Measurements from ENCODE around the gene GNAS-AS1.

GNAS-AS1 gene

GRCh38 chr20:58841539-58842264 lies 9.0 kb downstream of the GNAS-AS1 start:
- no peak for TF ChIP-seq CTCF (IDR thresholded peaks at IDR 0.05; ENCODE audit: borderline replicate concordance, insufficient read depth, low read depth, low read length)
- H3K4me3 ChIP-seq (ENCODE audit: low read depth, low read length): no peak overlapping the region

- no peak overlapping the region for H3K4me3 ChIP-seq (ENCODE audit: low read depth, low read length)
Measured at GRCh38 chr20:58840816-58841538, 9.7 kb downstream of the GNAS-AS1 start.

GRCh38 chr20:58839991-58840747 lies 10.5 kb downstream of the GNAS-AS1 start:
- TF ChIP-seq CTCF (IDR thresholded peaks at IDR 0.05; ENCODE audit: borderline replicate concordance, insufficient read depth, low read depth, low read length): no peak
- no peak overlapping the region for H3K4me3 ChIP-seq (ENCODE audit: low read depth, low read length)

More at GRCh38 chr20:58840816-58841538, 9.7 kb downstream of the GNAS-AS1 start:
- no peak for TF ChIP-seq CTCF (IDR thresholded peaks at IDR 0.05; ENCODE audit: borderline replicate concordance, insufficient read depth, low read depth, low read length)

GRCh38 chr20:58839474-58839874 lies 11.2 kb downstream of the GNAS-AS1 start:
- H3K4me3 ChIP-seq (ENCODE audit: low read depth, low read length): no peak overlapping the region
- peak; percentile 35; the same call in 1 of the 2 replicates for TF ChIP-seq CTCF (IDR thresholded peaks at IDR 0.05; ENCODE audit: borderline replicate concordance, insufficient read depth, low read depth, low read length)

GRCh38 chr20:58838174-58838573 lies 12.5 kb downstream of the GNAS-AS1 start:
- no peak overlapping the region for H3K4me3 ChIP-seq (ENCODE audit: low read depth, low read length)
- no peak for TF ChIP-seq CTCF (IDR thresholded peaks at IDR 0.05; ENCODE audit: borderline replicate concordance, insufficient read depth, low read depth, low read length)

GRCh38 chr20:58837717-58838116 lies 13.0 kb downstream of the GNAS-AS1 start:
- no peak overlapping the region for H3K4me3 ChIP-seq (ENCODE audit: low read depth, low read length)
- no peak for TF ChIP-seq CTCF (IDR thresholded peaks at IDR 0.05; ENCODE audit: borderline replicate concordance, insufficient read depth, low read depth, low read length)

Data from GM12875 (cell line).